HG02943 (cell line): ENCODE data around the gene TOP3B.

Experiments used
- ATAC-seq: cut with Tn5 transposase; IDR thresholded peaks from one replicate; pipeline ENCODE4 v1.9.1; 2021; ENCODE audit warnings: mild to moderate bottlenecking, low read depth, moderate library complexity; ENCODE audit not compliant: unreplicated experiment

TOP3B gene

GRCh38 chr22:21932347-21932746 is 50.2 kb downstream of the TOP3B start:
- ATAC-seq: no peak

GRCh38 chr22:21931056-21931455 is 51.5 kb downstream of the TOP3B start:
- ATAC-seq: no peak

- no peak for ATAC-seq
These were observed 53.3 kb downstream of the TOP3B start for GRCh38 chr22:21929253-21929652.

GRCh38 chr22:21928048-21928447 is 54.5 kb downstream of the TOP3B start:
- no peak for ATAC-seq

GRCh38 chr22:21927174-21927823 is 55.3 kb downstream of the TOP3B start:
- ATAC-seq: no peak

- ATAC-seq: no peak
These were observed 55.9 kb downstream of the TOP3B start for GRCh38 chr22:21926728-21927127.

GRCh38 chr22:21923163-21923561 is 59.4 kb downstream of the TOP3B start:
- ATAC-seq: no peak

- no peak for ATAC-seq
These were observed 60.0 kb downstream of the TOP3B start for GRCh38 chr22:21922370-21923162.

GRCh38 chr22:21921729-21922128 is 60.9 kb downstream of the TOP3B start:
- ATAC-seq: no peak

- no peak for ATAC-seq
These were observed 61.3 kb downstream of the TOP3B start for GRCh38 chr22:21921184-21921721.

GRCh38 chr22:21920341-21921183 is 62.0 kb downstream of the TOP3B start:
- no peak for ATAC-seq

- ATAC-seq: no peak
These were observed 62.9 kb downstream of the TOP3B start for GRCh38 chr22:21919526-21920307.

- ATAC-seq: no peak
These were observed 64.0 kb downstream of the TOP3B start for GRCh38 chr22:21918466-21919185.

- no peak for ATAC-seq
These were observed 64.7 kb downstream of the TOP3B start for GRCh38 chr22:21917959-21918261.

GRCh38 chr22:21917181-21917958 is 65.2 kb downstream of the TOP3B start:
- ATAC-seq: no peak

- no peak for ATAC-seq
These were observed 66.2 kb downstream of the TOP3B start for GRCh38 chr22:21916309-21916918.

- ATAC-seq: no peak
These were observed 66.8 kb downstream of the TOP3B start for GRCh38 chr22:21915624-21916308.
